Measurements from ENCODE around the gene RFX8. TPM values are rescaled to one million over a fixed set of nuclear protein-coding genes. Genes with fewer than 3 reads are reported as not detected.
A peak's percentile ranks its signal among the peaks of the same experiment; 100 is the strongest.

Gene RFX8
- total RNA-seq, 1 donor from 2014 or later = 0.49 TPM

GRCh38 chr2:101387151-101387834 is 87.6 kb downstream of the RFX8 start, which contains the start of gene CREG2:
Gene CREG2, minus strand, starts transcription at chr2:101387503. Its CDS starts 46 bp downstream, at chr2:101387457.
- intact Hi-C loops (cut with micrococcal nuclease) = loop anchor here (5.0 kb wide), 1 partner anchor 45 kb away; no protein-coding TSS in a partner anchor
- H3K9me3 Mint-ChIP-seq = peaks cover 2% of the 10 kb centered on the region
- peak within 1 kb of the TSS; percentile 71 for H3K4me3 Mint-ChIP-seq
- no peak within 1 kb of the TSS for H3K27ac Mint-ChIP-seq
- DNase-seq = peak; percentile 90
- peaks cover 5% of the 10 kb centered on the region for H3K4me1 Mint-ChIP-seq
- no peaks in the 10 kb centered on the region for H3K36me3 Mint-ChIP-seq (ENCODE audit: low read depth)
- H3K27me3 Mint-ChIP-seq = peaks cover 73% of the 10 kb centered on the region

GRCh38 chr2:101386599-101387150 is 88.2 kb downstream of the RFX8 start:
- DNase-seq = no peak
- Mint-ChIP-seq H3K9me3 (no peaks in the 10 kb centered on the region), H3K36me3 (ENCODE audit: low read depth) (no peaks in the 10 kb centered on the region), H3K27ac (no peak overlapping the region), H3K4me1 (peaks cover 5% of the 10 kb centered on the region), H3K4me3 (peak overlapping the region; percentile 61), H3K27me3 (peaks cover 68% of the 10 kb centered on the region)
- intact Hi-C loops (cut with micrococcal nuclease) = loop anchor here (5.0 kb wide), 1 partner anchor 44 kb away; no protein-coding TSS in a partner anchor

- DNase-seq = no peak
- Mint-ChIP-seq H3K27me3 (peaks cover 48% of the 10 kb centered on the region), H3K9me3 (no peaks in the 10 kb centered on the region), H3K36me3 (ENCODE audit: low read depth) (no peaks in the 10 kb centered on the region), H3K4me3 (no peak overlapping the region), H3K27ac (no peak overlapping the region), H3K4me1 (peaks cover 5% of the 10 kb centered on the region)
- intact Hi-C loops (cut with micrococcal nuclease) = no loop called here
These were observed 91.8 kb downstream of the RFX8 start for GRCh38 chr2:101383016-101383541.

- Mint-ChIP-seq H3K36me3 (ENCODE audit: low read depth) (no peaks in the 10 kb centered on the region), H3K27me3 (peaks cover 44% of the 10 kb centered on the region), H3K9me3 (no peaks in the 10 kb centered on the region), H3K4me1 (peaks cover 5% of the 10 kb centered on the region), H3K4me3 (no peak overlapping the region), H3K27ac (no peak overlapping the region)
- DNase-seq = no peak
- intact Hi-C loops (cut with micrococcal nuclease) = no loop called here
These were observed 92.5 kb downstream of the RFX8 start for GRCh38 chr2:101382442-101382841.

GRCh38 chr2:101380376-101380775 is 94.5 kb downstream of the RFX8 start:
- DNase-seq = no peak
- peaks cover 33% of the 10 kb centered on the region for H3K27me3 Mint-ChIP-seq
- H3K9me3 Mint-ChIP-seq = no peaks in the 10 kb centered on the region
- H3K36me3 Mint-ChIP-seq (ENCODE audit: low read depth) = no peaks in the 10 kb centered on the region
- H3K4me3 Mint-ChIP-seq = no peak overlapping the region
- no peaks in the 10 kb centered on the region for H3K4me1 Mint-ChIP-seq
- H3K27ac Mint-ChIP-seq = no peak overlapping the region
- intact Hi-C loops (cut with micrococcal nuclease) = no loop called here

- intact Hi-C loops (cut with micrococcal nuclease) = no loop called here
- peaks cover 11% of the 10 kb centered on the region for H3K4me1 Mint-ChIP-seq
These were observed 95.8 kb downstream of the RFX8 start for GRCh38 chr2:101379091-101379490.

GRCh38 chr2:101375653-101376052 is 99.3 kb downstream of the RFX8 start:
- intact Hi-C loops (cut with micrococcal nuclease) = no loop called here
- peaks cover 12% of the 10 kb centered on the region for H3K4me1 Mint-ChIP-seq
- no peak for DNase-seq
- H3K27me3 Mint-ChIP-seq = peaks cover 7% of the 10 kb centered on the region
- no peak overlapping the region for H3K27ac Mint-ChIP-seq
- peaks cover 11% of the 10 kb centered on the region for H3K9me3 Mint-ChIP-seq
- no peaks in the 10 kb centered on the region for H3K36me3 Mint-ChIP-seq (ENCODE audit: low read depth)
- no peak overlapping the region for H3K4me3 Mint-ChIP-seq

More at GRCh38 chr2:101379091-101379490, 95.8 kb downstream of the RFX8 start:
- H3K4me3 Mint-ChIP-seq = no peak overlapping the region
- no peak overlapping the region for H3K27ac Mint-ChIP-seq
- H3K9me3 Mint-ChIP-seq = no peaks in the 10 kb centered on the region
- no peak for DNase-seq
- peaks cover 23% of the 10 kb centered on the region for H3K27me3 Mint-ChIP-seq
- no peaks in the 10 kb centered on the region for H3K36me3 Mint-ChIP-seq (ENCODE audit: low read depth)

- peaks cover 7% of the 10 kb centered on the region for H3K27me3 Mint-ChIP-seq
- H3K4me3 Mint-ChIP-seq = no peak overlapping the region
- peaks cover 11% of the 10 kb centered on the region for H3K9me3 Mint-ChIP-seq
- H3K36me3 Mint-ChIP-seq (ENCODE audit: low read depth) = no peaks in the 10 kb centered on the region
- peaks cover 12% of the 10 kb centered on the region for H3K4me1 Mint-ChIP-seq
- no peak for DNase-seq
- intact Hi-C loops (cut with micrococcal nuclease) = no loop called here
- no peak overlapping the region for H3K27ac Mint-ChIP-seq
These were observed 99.9 kb downstream of the RFX8 start for GRCh38 chr2:101374821-101375561.

GRCh38 chr2:101372792-101373191 is 102.1 kb downstream of the RFX8 start:
- no peak overlapping the region for H3K27ac Mint-ChIP-seq
- no peak overlapping the region for H3K4me3 Mint-ChIP-seq
- peaks cover 12% of the 10 kb centered on the region for H3K4me1 Mint-ChIP-seq
- no peak for DNase-seq
- peaks cover 4% of the 10 kb centered on the region for H3K27me3 Mint-ChIP-seq
- H3K9me3 Mint-ChIP-seq = peaks cover 11% of the 10 kb centered on the region
- intact Hi-C loops (cut with micrococcal nuclease) = no loop called here
- H3K36me3 Mint-ChIP-seq (ENCODE audit: low read depth) = no peaks in the 10 kb centered on the region

GRCh38 chr2:101371636-101372035 is 103.3 kb downstream of the RFX8 start:
- Mint-ChIP-seq H3K27me3 (no peaks in the 10 kb centered on the region), H3K4me3 (no peak overlapping the region), H3K27ac (no peak overlapping the region), H3K36me3 (ENCODE audit: low read depth) (no peaks in the 10 kb centered on the region), H3K4me1 (peaks cover 12% of the 10 kb centered on the region), H3K9me3 (peaks cover 11% of the 10 kb centered on the region)
- intact Hi-C loops (cut with micrococcal nuclease) = no loop called here
- no peak for DNase-seq

- peaks cover 11% of the 10 kb centered on the region for H3K9me3 Mint-ChIP-seq
- no peak overlapping the region for H3K27ac Mint-ChIP-seq
- H3K4me3 Mint-ChIP-seq = no peak overlapping the region
- no peak for DNase-seq
- H3K4me1 Mint-ChIP-seq = peaks cover 1% of the 10 kb centered on the region
- no peaks in the 10 kb centered on the region for H3K36me3 Mint-ChIP-seq (ENCODE audit: low read depth)
- intact Hi-C loops (cut with micrococcal nuclease) = no loop called here
- H3K27me3 Mint-ChIP-seq = peaks cover 10% of the 10 kb centered on the region
These were observed 105.8 kb downstream of the RFX8 start for GRCh38 chr2:101369100-101369499.

GRCh38 chr2:101368376-101368775 is 106.5 kb downstream of the RFX8 start:
- Mint-ChIP-seq H3K4me1 (no peaks in the 10 kb centered on the region), H3K4me3 (no peak overlapping the region), H3K27ac (no peak overlapping the region)

GRCh38 chr2:101367508-101367907 is 107.4 kb downstream of the RFX8 start:
- Mint-ChIP-seq H3K4me1 (peaks cover 1% of the 10 kb centered on the region), H3K27ac (no peak overlapping the region), H3K4me3 (no peak overlapping the region), H3K9me3 (peaks cover 4% of the 10 kb centered on the region), H3K36me3 (ENCODE audit: low read depth) (no peaks in the 10 kb centered on the region), H3K27me3 (peaks cover 11% of the 10 kb centered on the region)
- DNase-seq = no peak
- intact Hi-C loops (cut with micrococcal nuclease) = no loop called here

More at GRCh38 chr2:101368376-101368775, 106.5 kb downstream of the RFX8 start:
- Mint-ChIP-seq H3K27me3 (peaks cover 11% of the 10 kb centered on the region), H3K9me3 (peaks cover 9% of the 10 kb centered on the region), H3K36me3 (ENCODE audit: low read depth) (no peaks in the 10 kb centered on the region)
- intact Hi-C loops (cut with micrococcal nuclease) = no loop called here
- no peak for DNase-seq

GRCh38 chr2:101364878-101365277 is 110.0 kb downstream of the RFX8 start:
- H3K4me3 Mint-ChIP-seq = no peak overlapping the region
- H3K27me3 Mint-ChIP-seq = peaks cover 14% of the 10 kb centered on the region
- peaks cover 25% of the 10 kb centered on the region for H3K4me1 Mint-ChIP-seq
- DNase-seq = no peak
- no peaks in the 10 kb centered on the region for H3K36me3 Mint-ChIP-seq (ENCODE audit: low read depth)
- intact Hi-C loops (cut with micrococcal nuclease) = no loop called here
- no peaks in the 10 kb centered on the region for H3K9me3 Mint-ChIP-seq
- no peak overlapping the region for H3K27ac Mint-ChIP-seq
